Panc1 (cell line): ENCODE results near the gene TAOK1. TPM values are rescaled to one million over a fixed set of nuclear protein-coding genes. Genes with fewer than 3 reads are reported as not detected.

Source experiments
- ATAC-seq: fragments of 200-7000 bp; cut with Tn5 transposase; 2 replicates; pipeline ENCODE4 v1.9.1; 2020; ENCODE audit warnings: mild to moderate bottlenecking, moderate library complexity
- BruUV-seq: library from RNA; stranded (reverse); fragments of 400-500 nt; replicated peaks from 2 replicates; lab custom pipeline; 2021; lab: Mats Ljungman, UMichigan
- CTCF ChIA-PET: fragments of 300-600 bp; sonication (Branson Sonifier 250); formaldehyde crosslinking; loops from one replicate; lab custom pipeline; 2022; ENCODE audit warnings: antibody characterized with exemption; lab: Charles Lee
- POLR2A ChIA-PET: fragments of 300-600 bp; sonication (Branson Sonifier 250); formaldehyde crosslinking; loops from one replicate; lab custom pipeline; 2022; ENCODE audit warnings: antibody characterized with exemption; lab: Charles Lee
- DNase-seq: peaks from one replicate; pipeline ENCODE4 v3.0.0-alpha.2; 2010; ENCODE audit warnings: low read depth, low spot score
- H3K27ac ChIP-seq: 2 replicates; pipeline ENCODE4 v1.5.1; 2011; ENCODE audit warnings: mild to moderate bottlenecking, low read length, inconsistent platforms
- H3K27me3 ChIP-seq: fragments of 200-500 bp; sonication (Bioruptor generic); 2 replicates; pipeline ENCODE4 v1.6.0; 2014; ENCODE audit warnings: low read length, inconsistent platforms; ENCODE audit not compliant: control insufficient read depth, insufficient read depth
- H3K36me3 ChIP-seq: fragments of 200-500 bp; sonication (Bioruptor generic); 2 replicates; pipeline ENCODE4 v1.5.1; 2014; ENCODE audit warnings: inconsistent platforms, mild to moderate bottlenecking, low read length, moderate library complexity; ENCODE audit not compliant: control insufficient read depth, insufficient read depth
- H3K4me1 ChIP-seq: 2 replicates; pipeline ENCODE4 v1.5.1; 2011; ENCODE audit warnings: inconsistent platforms, mild to moderate bottlenecking, low read length, moderate library complexity; ENCODE audit not compliant: control insufficient read depth, insufficient read depth
- H3K4me3 ChIP-seq, 2 experiments: 2 replicates each; pipeline ENCODE4 v1.5.1; 2011 to 2012; ENCODE audit warnings: low read depth in 2 of 2, low read length in 2 of 2, mild to moderate bottlenecking in 2 of 2, inconsistent platforms in 1 of 2, moderate library complexity in 1 of 2
- H3K9me3 ChIP-seq: fragments of 200-500 bp; sonication (Bioruptor generic); 2 replicates; pipeline ENCODE4 v1.5.1; 2014; ENCODE audit warnings: low read depth, mild to moderate bottlenecking, inconsistent platforms, low read length, moderate library complexity; ENCODE audit not compliant: control insufficient read depth, insufficient read depth
- POLR2AphosphoS5 ChIP-seq: IDR thresholded peaks from 2 replicates; pipeline ENCODE4 v1.6.1; 2012; ENCODE audit warnings: mild to moderate bottlenecking, low read depth, low read length, moderate library complexity
- SIN3A ChIP-seq: IDR thresholded peaks from 2 replicates; pipeline ENCODE4 v1.6.1; 2012; ENCODE audit warnings: low read depth, mild to moderate bottlenecking, low read length, moderate library complexity, borderline replicate concordance; ENCODE audit not compliant: insufficient read depth
- TCF7L2 ChIP-seq: IDR thresholded peaks from 2 replicates; pipeline ENCODE4 v1.6.1; 2011; ENCODE audit warnings: mild to moderate bottlenecking, low read depth, low read length, inconsistent platforms
- in situ Hi-C: cut with HindIII; loops from 2 replicates; pipeline ENCODE4 v1.10.0; 2016; ENCODE audit warnings: low sequenced_read_pairs, low pct_unique_long_range_greater_than_20kb
- intact Hi-C: fragments of 100-400 bp; cut with micrococcal nuclease; formaldehyde crosslinking; loops from one replicate; pipeline ENCODE4 v1.10.0; 2022; ENCODE audit not compliant: unreplicated experiment
- total RNA-seq: library from RNA; stranded (reverse); gene quantifications from one replicate; pipeline ENCODE4 v1.2.1, GENCODE V29; 2021; ENCODE audit not compliant: unreplicated experiment
- TF ChIP-seq, protein P1 (sequence below): fragments of 450-650 bp; IDR thresholded peaks from 2 replicates; pipeline ENCODE4 v1.5.1; 2017; ENCODE audit warnings: mild to moderate bottlenecking
- TF ChIP-seq, protein P2 (sequence below), 2 experiments: IDR thresholded peaks; 2 replicates each; pipeline ENCODE4 v1.6.1; 2011 to 2012; ENCODE audit warnings: low read depth in 2 of 2, control low read depth in 1 of 2, low read length in 1 of 2, mild to moderate bottlenecking in 1 of 2, moderate library complexity in 1 of 2; ENCODE audit not compliant: insufficient read depth in 1 of 2

The TAOK1 gene
- total RNA-seq, 1 experiment from 2014 or later, result 111 TPM

DNA sequence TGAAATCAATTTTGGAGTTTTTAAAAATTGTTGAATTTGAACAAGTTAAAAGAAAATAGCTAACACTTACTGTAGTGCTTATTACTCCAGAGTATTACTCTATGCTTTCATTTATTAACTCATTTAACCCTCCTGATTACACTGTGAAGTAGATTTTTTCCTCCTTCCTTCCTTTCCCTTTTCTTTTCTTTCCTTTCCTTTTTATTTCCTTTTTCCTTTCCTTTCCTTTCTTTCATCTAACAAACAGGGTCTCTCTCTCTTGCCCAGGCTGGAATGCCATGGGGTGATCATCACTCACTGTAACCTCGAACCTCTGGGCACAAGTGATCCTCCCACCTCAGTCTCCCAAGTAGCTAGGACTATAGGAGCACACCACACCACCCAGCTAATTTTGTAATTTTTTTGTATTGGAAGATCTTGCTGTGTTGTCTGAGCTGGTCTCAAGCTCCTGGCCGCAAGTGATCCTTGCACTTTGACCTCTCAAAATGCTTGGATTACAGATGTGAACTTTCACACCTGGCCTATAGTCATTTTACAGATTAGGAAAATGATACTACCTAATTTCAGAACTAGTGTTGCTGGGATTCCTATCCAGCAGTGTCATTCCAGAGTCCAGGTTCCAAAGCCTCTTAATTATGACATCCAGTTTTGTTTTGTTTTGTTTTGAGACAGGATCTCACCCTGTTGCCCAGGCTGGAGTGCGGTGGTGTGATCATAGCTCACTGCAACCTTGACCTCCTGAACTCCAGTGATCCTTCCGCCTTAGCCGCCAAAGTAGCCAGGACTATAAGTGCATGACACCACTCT lies 59.9 kb downstream of the TAOK1 start:
- Histone ChIP-seq H3K4me3 (no peak overlapping the region), H3K36me3 (peaks cover 9% of the 10 kb centered on the region; the same call in 1 of the 2 replicates), H3K27ac (no peak overlapping the region), H3K4me1 (peaks cover 5% of the 10 kb centered on the region; the same call in 1 of the 2 replicates), H3K9me3 (no peaks in the 10 kb centered on the region), H3K27me3 (no peaks in the 10 kb centered on the region)
- DNase-seq (no peak), ATAC-seq (no peak)
- TF ChIP-seq, protein P1, sequence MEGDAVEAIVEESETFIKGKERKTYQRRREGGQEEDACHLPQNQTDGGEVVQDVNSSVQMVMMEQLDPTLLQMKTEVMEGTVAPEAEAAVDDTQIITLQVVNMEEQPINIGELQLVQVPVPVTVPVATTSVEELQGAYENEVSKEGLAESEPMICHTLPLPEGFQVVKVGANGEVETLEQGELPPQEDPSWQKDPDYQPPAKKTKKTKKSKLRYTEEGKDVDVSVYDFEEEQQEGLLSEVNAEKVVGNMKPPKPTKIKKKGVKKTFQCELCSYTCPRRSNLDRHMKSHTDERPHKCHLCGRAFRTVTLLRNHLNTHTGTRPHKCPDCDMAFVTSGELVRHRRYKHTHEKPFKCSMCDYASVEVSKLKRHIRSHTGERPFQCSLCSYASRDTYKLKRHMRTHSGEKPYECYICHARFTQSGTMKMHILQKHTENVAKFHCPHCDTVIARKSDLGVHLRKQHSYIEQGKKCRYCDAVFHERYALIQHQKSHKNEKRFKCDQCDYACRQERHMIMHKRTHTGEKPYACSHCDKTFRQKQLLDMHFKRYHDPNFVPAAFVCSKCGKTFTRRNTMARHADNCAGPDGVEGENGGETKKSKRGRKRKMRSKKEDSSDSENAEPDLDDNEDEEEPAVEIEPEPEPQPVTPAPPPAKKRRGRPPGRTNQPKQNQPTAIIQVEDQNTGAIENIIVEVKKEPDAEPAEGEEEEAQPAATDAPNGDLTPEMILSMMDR, result no peak
- TF ChIP-seq SIN3A, result no peak
- TF ChIP-seq, protein P2, sequence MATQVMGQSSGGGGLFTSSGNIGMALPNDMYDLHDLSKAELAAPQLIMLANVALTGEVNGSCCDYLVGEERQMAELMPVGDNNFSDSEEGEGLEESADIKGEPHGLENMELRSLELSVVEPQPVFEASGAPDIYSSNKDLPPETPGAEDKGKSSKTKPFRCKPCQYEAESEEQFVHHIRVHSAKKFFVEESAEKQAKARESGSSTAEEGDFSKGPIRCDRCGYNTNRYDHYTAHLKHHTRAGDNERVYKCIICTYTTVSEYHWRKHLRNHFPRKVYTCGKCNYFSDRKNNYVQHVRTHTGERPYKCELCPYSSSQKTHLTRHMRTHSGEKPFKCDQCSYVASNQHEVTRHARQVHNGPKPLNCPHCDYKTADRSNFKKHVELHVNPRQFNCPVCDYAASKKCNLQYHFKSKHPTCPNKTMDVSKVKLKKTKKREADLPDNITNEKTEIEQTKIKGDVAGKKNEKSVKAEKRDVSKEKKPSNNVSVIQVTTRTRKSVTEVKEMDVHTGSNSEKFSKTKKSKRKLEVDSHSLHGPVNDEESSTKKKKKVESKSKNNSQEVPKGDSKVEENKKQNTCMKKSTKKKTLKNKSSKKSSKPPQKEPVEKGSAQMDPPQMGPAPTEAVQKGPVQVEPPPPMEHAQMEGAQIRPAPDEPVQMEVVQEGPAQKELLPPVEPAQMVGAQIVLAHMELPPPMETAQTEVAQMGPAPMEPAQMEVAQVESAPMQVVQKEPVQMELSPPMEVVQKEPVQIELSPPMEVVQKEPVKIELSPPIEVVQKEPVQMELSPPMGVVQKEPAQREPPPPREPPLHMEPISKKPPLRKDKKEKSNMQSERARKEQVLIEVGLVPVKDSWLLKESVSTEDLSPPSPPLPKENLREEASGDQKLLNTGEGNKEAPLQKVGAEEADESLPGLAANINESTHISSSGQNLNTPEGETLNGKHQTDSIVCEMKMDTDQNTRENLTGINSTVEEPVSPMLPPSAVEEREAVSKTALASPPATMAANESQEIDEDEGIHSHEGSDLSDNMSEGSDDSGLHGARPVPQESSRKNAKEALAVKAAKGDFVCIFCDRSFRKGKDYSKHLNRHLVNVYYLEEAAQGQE (IDR thresholded peaks at IDR 0.05; ENCODE audit: insufficient read depth in 1 of 2, low read depth in 2 of 2, low read length in 1 of 2), result no peak
- no peak for TF ChIP-seq TCF7L2
- no peak for TF ChIP-seq POLR2AphosphoS5
- CTCF ChIA-PET, result no interaction called here
- in situ Hi-C loops, result no loop called here
- POLR2A ChIA-PET, result interaction anchor here (0.6 kb wide), 1 partner anchor 36 kb away, joined by 3 read pairs; no protein-coding TSS in a partner anchor
- BruUV-seq, result no TSS peak
- intact Hi-C loops, result no loop called here

- Histone ChIP-seq H3K36me3 (peaks cover 9% of the 10 kb centered on the region; the same call in 1 of the 2 replicates), H3K27me3 (no peaks in the 10 kb centered on the region), H3K9me3 (no peaks in the 10 kb centered on the region), H3K27ac (no peak overlapping the region), H3K4me3 (no peak overlapping the region), H3K4me1 (no peaks in the 10 kb centered on the region)
- TF ChIP-seq POLR2AphosphoS5, result no peak
- TF ChIP-seq, protein P2 (IDR thresholded peaks at IDR 0.05; ENCODE audit: insufficient read depth in 1 of 2, low read depth in 2 of 2, low read length in 1 of 2), result no peak
- TF ChIP-seq SIN3A, result no peak
- TF ChIP-seq, protein P1, result no peak
- no peak for TF ChIP-seq TCF7L2
- ChIA-PET POLR2A (no interaction called here), CTCF (no interaction called here)
- intact Hi-C loops (no loop called here), in situ Hi-C loops (no loop called here)
- no peak for ATAC-seq
- no peak for DNase-seq
- no TSS peak for BruUV-seq
Observed at GRCh38 chr17:29451121-29451742, 61.1 kb downstream of the TAOK1 start.
